HL-60/S4 treated with phorbol 12-myristate 13-acetate at 8.2 ng/mL for 4 days and 3 days (cell line): ENCODE data around the gene PEX14.

Experiments
- in situ Hi-C: fragments of 300-500 bp; cut with MboI; formaldehyde crosslinking; loops from 2 replicates; pipeline ENCODE4 v1.15.0; 2022; ENCODE audit warnings: low sequenced_read_pairs

PEX14 gene

DNA sequence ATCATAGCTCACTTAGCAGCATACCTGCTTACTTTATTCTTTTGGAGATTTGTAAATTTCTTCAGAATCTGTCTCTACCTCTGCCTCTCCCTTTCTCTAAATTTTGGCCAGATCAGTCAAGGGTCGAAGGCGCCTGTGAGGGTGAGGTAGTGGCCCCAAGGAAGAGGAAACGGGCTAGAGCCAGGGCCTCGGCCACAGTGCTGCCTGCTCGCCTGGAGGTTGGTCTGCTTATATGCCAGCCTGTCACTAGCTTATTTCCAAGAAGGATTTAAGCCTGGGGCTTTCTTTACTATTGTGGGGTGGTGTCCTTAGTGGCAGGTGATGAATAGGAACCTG, 19.6 kb downstream of the PEX14 start:
- in situ Hi-C loops = no loop called here

DNA sequence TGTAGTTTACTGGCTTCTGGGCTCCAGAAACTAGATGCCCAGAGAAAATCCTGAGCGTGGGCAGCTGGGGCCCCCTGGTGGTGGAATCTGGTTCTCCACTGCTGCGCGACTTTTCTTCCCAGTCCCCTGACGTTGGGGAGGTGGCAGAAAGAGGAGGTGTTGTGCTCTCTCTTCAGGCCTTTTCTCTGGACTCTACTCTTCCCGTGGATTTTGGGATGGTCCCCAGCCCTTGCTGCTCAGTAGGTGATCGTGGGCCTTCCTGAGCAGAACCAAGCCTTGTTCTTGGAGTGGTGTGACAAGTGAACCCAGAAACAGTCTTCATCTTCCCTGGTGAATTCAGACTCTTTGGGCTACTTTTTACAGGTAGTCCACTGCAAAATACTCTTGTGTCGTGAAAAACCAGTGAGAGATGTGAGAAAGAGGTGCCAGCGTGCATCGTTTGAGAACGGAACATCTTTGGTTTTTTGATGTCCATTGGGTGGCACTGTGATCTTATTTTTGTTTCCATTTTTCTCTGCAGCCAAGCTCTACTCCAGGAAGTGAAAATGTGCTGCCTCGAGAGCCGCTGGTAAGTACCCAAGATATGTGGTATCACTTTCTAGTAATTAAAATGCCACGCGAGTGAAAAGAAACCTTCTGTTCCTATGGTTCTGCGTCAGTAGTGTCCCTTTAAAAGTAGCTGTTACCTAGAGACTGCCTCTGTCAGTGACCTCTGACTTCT, 20.2 kb downstream of the PEX14 start:
- in situ Hi-C loops = no loop called here

DNA sequence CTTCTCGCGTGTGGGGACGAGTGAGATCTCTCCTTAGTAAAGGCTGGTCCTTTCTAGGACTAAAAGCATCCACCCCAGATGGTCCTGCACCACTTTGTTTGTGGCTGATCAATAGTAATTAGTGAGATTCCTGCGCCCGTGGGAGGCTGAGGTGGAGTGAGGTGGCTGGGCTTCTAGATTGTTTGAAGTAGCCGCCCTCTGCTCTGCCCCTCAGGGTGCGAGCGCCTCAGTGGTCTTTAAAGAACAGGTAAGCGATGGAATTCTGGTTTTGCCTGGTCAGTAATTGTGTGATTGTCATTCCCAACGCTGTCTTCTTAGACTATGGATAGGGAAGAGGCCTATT, 20.7 kb downstream of the PEX14 start:
- in situ Hi-C loops = no loop called here

DNA sequence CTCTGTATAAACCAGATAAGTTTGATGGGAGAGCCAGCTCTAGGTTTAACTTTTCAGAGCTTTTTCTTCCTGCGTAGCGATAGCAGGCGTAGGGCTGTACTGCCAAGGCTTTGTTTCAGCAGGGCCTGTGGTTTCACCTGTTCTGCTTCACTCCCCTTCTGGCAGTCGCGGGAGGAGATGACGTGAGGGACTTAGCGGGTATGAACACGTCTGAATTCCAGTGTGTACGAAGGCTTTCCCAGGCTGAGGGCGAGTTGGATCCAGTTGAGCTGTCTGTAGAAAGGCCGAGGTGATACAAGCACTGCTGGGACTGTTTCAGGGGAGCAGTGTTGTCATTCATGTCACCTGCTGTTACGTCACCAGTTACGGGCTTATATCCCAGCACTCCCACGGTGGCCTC, 21.2 kb downstream of the PEX14 start:
- in situ Hi-C loops = no loop called here

DNA sequence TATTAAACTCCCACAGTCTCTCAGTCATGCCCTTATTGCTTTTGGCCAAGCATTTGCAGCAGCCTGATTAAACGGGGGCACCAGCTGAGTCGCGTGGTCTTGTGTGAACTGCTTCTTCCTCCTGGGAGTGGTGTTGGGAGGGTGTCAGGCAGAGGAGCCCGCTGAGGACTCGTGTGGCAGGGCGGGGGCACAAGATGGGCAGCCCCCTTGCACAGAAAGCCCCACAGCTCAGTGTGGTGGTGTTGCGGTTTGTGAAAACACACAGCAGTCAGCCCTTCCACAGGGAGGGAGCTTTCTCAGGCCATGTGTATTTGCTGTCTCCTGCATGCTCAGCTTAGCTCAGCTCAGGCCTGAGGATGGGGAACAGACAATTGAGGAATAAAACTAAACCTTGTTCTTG, 22.4 kb downstream of the PEX14 start:
- in situ Hi-C loops = no loop called here

DNA sequence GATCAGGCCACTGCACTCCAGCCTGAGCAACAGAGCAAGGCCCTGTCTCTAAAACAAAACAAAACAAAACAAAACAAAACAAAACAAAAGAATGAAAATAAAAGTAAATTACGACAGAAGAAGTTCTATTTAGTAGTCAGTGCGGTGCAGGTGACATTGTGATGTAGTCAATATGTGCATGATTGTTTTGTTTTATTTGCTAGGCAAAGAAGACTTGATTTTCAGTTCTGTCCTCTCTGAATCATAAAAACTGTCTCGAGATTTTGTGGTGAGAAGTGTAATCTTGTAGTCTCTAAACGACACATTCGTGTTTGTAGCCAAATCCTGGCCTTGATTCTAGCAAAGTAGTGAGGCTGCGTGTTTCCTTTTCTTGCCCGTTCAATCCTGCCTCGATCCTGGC, 23.5 kb downstream of the PEX14 start:
- in situ Hi-C loops = no loop called here

DNA sequence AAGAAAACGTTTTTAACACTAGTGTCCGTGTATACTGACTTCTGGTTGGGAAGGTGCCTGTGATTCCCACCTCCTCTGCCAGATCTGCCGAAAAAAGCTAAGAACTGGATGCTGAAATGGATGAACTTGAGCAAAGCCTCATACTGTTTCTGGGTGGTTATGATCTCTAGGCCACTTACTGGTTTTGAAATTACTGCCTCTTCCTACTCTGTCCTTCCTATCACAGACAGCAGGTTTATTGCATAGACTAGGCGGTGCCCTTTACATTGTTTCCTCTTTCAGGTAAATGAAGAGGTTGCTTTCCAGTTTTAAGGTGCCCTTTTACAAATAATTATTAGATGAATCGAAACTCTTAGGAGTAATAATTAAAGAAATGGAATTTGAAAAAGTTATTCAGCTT, 27.5 kb downstream of the PEX14 start:
- in situ Hi-C loops = loop anchor here (10.0 to 25.0 kb wide), 2 partner anchors 360 to 443 kb away; no protein-coding TSS in a partner anchor

DNA sequence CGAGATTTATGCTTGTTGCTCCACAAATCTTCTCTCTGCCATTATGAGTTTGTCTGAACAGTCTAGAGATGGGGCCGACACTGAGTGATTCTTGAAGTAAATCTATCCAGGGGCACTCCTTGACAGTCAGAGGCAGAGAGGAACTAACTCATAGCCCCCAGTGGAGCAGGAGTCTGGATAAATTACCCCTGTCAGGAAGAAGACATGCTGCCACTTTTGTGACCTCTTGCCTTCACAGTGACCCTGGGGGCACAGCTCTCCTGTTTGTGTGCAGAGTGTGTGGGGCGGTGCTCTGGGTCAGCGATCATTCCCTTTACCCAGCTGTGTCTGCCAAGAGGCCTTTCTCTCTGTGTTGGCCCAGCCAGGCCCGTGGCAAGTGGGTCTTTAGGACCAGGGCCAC, 29.5 kb downstream of the PEX14 start:
- in situ Hi-C loops = loop anchor here (10.0 to 25.0 kb wide), 2 partner anchors 358 to 441 kb away; no protein-coding TSS in a partner anchor

DNA sequence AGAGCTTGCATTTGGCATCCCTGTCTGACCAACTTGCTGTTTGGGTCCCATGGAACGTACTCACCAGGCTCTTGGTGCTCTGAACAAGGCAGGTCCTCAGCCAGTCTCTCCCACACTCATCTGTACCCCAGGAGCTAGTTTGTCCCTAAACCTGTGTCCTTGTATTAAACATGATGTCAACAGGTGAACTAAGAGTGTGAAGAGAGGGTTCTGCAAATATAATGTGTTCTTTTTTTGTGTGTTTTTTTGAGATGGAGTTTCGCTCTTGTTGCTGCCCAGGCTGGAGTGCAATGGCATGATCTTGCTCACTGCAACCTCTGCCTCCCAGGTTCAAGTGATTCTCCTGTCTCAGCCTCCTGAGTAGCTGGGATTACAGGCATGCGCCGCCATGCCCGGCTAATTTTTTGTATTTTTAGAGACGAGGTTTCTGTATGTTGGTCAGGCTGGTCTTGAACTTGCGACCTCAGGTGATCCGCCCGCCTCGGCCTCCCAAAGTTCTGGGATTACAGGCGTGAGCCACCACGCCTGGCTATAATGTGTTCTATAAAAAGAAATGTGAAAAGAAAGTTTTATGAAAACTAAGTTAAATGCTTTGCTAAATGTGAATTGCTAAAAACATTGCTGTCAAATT, 31.4 kb downstream of the PEX14 start:
- in situ Hi-C loops = loop anchor here (10.0 to 25.0 kb wide), 2 partner anchors 356 to 439 kb away; no protein-coding TSS in a partner anchor

DNA sequence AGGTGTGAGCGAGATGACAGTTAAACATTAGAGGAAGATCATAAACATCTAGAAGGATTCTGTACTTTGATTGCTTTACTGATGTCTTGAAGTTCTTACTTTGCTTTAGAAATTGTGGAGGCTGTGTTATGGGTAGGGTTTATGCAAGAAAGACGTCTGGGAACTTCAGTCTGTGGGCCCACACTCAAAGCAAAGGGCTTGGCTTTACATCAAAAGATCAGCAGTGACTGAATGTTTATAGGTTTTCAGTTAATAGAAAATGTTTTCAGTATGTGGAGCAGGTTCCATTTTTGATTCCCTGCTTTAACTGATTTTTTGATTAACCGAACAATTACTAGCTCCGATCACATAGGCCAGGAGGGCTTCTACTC, 31.9 kb downstream of the PEX14 start:
- in situ Hi-C loops = loop anchor here (10.0 to 25.0 kb wide), 2 partner anchors 356 to 438 kb away; no protein-coding TSS in a partner anchor

DNA sequence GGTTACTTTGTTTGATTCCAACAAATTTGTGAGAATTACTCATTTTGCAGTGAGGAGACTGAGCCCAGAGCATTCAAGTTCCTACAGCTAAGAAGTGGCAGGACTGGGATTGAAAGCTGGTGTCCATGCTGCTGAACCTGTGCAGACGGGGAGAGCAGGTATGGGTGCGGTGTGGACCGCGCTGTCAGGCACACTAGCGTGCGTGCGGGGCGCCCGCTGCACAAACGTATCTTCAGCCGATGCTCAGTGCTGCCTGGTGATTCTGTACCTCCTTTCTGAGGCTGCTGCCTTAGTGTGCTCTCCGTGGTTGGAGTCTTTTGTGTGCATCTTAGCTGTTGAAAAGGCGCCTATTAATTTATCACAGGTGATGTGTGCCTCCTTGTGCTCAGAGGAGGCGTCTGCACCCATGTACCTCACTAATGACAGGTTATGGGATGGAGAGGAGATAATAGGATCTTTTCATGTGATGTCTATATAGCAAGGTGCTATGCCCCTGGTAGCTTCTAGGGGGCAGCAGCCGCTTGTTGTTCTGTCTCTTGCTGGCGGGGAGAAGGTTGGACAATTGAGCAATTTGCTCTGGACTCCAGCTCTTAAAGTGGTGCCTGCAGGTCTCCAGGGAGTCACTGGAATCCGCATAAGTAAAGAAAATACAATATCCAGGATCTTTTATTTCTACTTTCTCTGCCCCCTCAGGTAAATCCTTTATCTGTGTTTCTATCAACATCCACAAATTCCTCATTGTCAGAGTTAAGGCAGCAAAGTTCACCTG, 32.5 kb downstream of the PEX14 start:
- in situ Hi-C loops = loop anchor here (10.0 to 25.0 kb wide), 2 partner anchors 355 to 438 kb away; no protein-coding TSS in a partner anchor

DNA sequence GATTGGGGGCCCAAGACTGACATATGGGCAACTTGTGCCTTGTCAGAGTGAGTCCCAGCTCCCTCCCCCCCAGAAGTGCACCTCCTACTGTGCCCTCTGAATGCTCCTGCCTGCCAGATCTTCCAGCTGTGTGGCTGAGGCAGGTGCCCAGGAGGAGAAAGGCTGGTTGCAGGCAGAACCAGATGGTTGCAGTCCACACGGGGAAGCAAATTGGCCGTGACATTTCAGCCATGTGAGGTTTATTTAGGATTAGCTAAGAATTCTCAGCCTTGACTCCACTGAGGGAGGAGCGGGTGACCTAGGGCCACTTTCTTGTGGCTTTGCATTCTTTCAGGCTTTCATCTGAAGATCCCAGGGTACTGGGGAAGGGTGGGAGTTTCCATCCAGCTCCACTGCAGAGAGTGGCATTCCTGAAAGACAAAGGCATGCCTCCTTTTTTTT, 33.8 kb downstream of the PEX14 start:
- in situ Hi-C loops = loop anchor here (10.0 to 25.0 kb wide), 2 partner anchors 354 to 436 kb away; no protein-coding TSS in a partner anchor

DNA sequence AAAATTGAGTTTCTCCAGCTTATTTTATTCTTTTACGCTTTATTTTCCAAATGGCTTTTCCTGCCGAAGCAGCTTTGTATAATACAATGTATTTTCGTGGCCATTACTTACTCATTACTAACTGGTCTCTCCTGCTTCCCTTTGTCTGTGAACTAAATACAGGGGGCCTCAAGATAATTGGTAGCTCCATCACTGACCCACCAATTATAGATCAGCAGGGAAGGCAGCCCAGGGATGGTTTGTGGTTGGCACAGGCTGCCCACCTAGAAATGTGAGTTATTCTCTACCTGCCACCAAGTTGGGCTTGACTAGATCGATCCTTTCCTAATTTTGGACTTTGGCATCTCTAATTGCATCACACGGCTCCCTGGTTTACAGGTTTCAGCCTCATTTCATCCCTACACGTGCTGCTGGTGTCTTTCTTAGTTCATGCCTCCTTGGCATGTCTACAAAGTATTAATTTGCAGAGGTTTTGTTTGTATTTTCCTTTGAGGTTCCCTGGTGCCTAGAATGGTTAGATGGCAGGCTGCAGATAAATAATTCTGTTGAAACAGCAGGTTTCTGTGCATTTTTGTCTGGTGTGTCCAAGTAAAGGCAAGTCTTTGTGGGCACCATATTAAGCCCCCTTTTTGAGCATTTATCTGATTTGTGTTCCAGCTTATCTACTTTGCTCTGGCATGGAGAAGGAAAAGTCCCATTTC, 35.2 kb downstream of the PEX14 start:
- in situ Hi-C loops = loop anchor here (10.0 to 25.0 kb wide), 2 partner anchors 352 to 435 kb away; no protein-coding TSS in a partner anchor

DNA sequence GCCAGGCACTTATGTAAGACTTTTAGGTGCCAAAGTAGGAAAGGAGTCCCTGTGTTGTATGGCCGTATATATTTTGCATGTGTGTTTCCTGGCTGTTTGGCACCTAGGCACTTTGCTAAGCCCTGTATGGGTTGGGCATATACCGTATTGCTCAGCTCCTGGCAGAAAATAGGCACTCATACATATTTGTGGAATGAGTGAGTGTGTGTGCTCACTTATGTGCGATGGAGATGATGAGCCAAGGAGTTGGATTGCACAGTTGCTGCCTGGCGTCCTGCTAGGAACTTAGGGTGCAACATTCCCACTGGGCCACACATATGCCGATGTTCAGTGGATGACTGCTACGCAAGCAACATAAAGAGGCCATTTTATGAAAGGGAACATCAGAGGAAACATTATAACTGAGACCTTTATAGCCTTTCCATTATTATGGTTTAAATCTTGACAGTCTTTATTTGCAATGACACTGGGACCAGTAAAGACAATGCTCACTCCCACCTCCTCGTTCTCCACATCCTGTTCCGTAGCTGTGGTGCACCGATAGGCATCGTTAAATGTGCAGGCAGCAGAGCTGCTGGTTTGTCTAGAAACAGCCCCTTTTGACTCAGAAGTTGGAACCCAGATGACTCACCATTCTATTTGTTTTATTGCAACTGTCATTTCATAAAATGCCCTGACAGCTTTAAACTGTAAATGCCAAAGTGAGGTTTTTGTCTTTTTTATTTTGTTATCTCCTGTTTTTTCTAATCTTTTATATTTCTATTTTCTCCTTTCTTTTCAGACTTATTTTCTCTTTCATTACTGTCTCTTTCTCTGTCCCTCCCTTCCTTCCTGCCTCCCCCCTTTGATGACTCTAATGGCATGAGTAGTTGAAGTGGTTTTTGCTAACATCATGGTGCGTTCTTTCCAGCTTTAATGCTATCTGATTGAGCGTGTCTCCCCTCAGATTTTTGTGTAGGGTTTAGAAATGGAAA, 36.1 kb downstream of the PEX14 start:
- in situ Hi-C loops = loop anchor here (25.0 kb wide), 1 partner anchor 351 kb away; no protein-coding TSS in a partner anchor

DNA sequence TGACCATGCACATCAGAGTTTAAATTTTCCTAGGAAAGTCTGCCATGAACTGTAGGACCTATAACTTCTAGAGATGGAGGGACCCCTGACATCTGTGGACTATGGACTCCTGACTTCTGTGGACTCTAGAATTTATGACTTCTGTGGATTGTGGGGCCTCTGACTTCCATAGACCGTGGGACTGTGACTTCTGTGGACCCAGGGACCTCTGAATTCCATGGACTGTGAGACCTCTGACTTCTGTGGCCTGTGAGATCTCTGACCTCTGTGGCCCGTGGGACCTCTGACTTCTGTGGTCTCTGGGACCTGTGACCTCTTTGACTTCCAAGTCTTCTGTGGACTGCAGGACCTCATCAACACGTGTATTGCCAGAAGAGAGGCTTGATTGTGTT, 36.7 kb downstream of the PEX14 start:
- in situ Hi-C loops = loop anchor here (25.0 kb wide), 1 partner anchor 351 kb away; no protein-coding TSS in a partner anchor

DNA sequence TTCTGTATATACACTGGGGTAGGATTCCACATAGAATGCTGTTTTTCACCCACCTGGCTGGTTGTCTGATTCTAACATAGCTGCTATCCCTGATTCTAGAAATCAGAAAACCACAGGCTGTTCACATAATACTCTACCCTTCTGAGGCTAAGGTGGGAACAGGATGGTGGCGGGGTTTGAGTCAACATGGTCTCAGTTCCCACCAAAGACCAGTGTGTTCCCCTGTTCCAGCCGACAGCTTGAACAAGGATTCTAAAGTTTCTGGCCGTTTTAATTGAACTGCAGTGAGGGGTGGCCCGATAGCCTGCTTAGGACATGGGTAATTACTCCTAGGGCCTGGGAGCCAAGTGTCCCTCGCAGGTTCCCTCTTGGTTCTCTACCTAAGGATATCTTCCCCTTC, 38.4 kb downstream of the PEX14 start:
- in situ Hi-C loops = loop anchor here (25.0 kb wide), 1 partner anchor 349 kb away; no protein-coding TSS in a partner anchor

DNA sequence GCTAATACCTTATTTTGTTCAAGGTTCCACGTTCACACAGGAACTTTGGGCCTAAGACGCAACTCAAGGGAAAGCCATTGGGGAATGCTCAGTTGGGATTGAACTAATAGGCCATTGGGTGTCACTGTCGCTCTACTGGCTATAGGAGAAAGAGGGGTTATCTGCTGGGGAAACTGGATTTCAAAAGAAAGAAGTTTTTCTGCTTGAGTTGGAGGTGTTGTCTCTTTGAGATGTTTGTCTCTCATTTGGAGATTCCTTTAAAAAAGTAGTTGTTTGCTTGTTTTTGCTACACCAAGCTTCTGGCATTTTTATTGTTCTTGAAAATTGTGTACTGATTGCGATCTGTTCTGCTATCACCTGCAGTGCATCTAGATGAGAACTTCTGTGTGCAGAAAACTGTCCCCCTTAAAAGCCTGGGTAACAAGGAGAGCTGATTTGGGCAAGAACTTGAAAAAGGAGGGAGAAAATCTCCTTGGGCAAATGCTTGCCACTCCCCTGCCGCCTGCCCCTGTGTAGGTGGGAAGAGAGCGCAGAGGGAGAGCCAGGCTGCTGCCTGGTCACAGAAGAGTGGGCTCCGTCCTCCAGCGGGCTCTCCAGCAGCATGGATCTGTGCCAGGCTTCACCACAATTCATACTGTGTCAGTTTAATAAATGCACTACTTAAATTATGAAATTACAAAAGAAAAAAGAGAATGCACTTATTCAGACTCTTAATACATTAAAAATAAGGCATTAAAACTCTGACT, 39.9 kb downstream of the PEX14 start:
- in situ Hi-C loops = loop anchor here (25.0 kb wide), 1 partner anchor 348 kb away; no protein-coding TSS in a partner anchor

DNA sequence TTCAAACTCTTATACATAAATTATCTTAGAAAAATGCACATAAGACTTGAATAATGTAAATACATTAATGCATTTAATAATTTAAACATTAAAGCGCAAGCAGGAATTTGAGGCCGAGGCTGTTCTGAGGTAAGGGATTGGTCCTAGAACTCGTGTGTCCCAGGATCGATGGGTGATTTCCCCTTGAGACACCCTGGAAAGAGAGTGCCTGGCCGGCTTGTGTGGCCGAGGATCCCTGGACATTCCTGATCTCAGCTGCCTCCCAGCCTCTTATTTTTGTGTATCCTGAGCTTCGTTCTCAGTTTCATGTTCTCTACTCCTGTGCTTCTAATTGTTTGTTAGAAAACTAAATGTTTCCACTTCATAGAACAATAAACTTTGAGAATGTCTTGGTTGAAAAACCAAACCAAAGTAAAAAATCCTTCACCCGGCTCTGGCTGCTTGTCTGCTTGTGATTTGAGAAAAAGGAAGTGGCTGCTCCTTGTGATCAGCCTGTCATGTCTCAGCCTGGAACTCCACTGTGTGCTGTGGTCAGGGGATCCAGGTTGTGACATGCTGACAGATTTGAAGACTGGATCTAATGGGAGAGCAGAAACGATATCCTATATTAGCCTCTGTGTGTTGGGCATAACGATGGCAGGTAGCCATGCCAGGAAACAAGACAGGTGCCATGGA, 40.7 kb downstream of the PEX14 start:
- in situ Hi-C loops = loop anchor here (25.0 kb wide), 1 partner anchor 347 kb away; no protein-coding TSS in a partner anchor
